Activated CD4-positive, alpha-beta memory T cell treated with anti-CD3 and anti-CD28 coated beads for 36 hours (primary cell): Measurements from ENCODE around the gene HOMER2. TPM values are rescaled to one million over a fixed set of nuclear protein-coding genes. Genes with fewer than 3 reads are reported as not detected.

Source experiments
- CTCF ChIA-PET: fragments of 350-600 bp; sonication (Branson Sonifier 250); formaldehyde crosslinking; loops from one replicate; lab custom pipeline; 2021; ENCODE audit warnings: antibody characterized with exemption, inconsistent platforms; lab: Charles Lee
- POLR2A ChIA-PET: fragments of 350-600 bp; sonication (Branson Sonifier 250); formaldehyde crosslinking; loops from one replicate; lab custom pipeline; 2021; ENCODE audit warnings: antibody characterized with exemption; lab: Charles Lee
- DNase-seq: peaks from one replicate; pipeline ENCODE4 v3.0.0-alpha.2; 2020
- H3K27ac Mint-ChIP-seq: one replicate; pipeline ENCODE4 v1.8.0; 2021; ENCODE audit warnings: mixed read lengths
- H3K27me3 Mint-ChIP-seq: one replicate; pipeline ENCODE4 v1.8.0; 2021; ENCODE audit warnings: mixed read lengths
- H3K36me3 Mint-ChIP-seq: one replicate; pipeline ENCODE4 v1.8.0; 2021; ENCODE audit warnings: mixed read lengths
- H3K4me1 Mint-ChIP-seq: one replicate; pipeline ENCODE4 v1.8.0; 2021; ENCODE audit warnings: low read depth, mixed read lengths
- H3K4me3 Mint-ChIP-seq: one replicate; pipeline ENCODE4 v1.8.0; 2021; ENCODE audit warnings: mild to moderate bottlenecking, mixed read lengths
- H3K9me3 Mint-ChIP-seq: one replicate; pipeline ENCODE4 v1.8.0; 2021; ENCODE audit warnings: mixed read lengths
- intact Hi-C: fragments of 100-400 bp; cut with micrococcal nuclease; formaldehyde crosslinking; loops from one replicate; pipeline ENCODE4 v1.15.1; 2023
- total RNA-seq, 2 experiments: library from RNA; stranded (reverse); gene quantifications; one replicate each; pipeline ENCODE4 v1.2.3, GENCODE V29; 2021

The HOMER2 gene
- total RNA-seq, 2 experiments from 2014 or later, result 6.5 to 7.9 TPM

GRCh38 chr15:82921242-82921641 is 31.3 kb downstream of the HOMER2 start:
- Mint-ChIP-seq H3K9me3 (no peaks in the 10 kb centered on the region), H3K27ac (no peak overlapping the region), H3K4me1 (no peaks in the 10 kb centered on the region), H3K27me3 (no peaks in the 10 kb centered on the region), H3K4me3 (no peak overlapping the region), H3K36me3 (no peaks in the 10 kb centered on the region)
- intact Hi-C loops, result no loop called here
- DNase-seq, result no peak
- POLR2A ChIA-PET, result no interaction called here
- CTCF ChIA-PET, result interaction anchor here (0.6 kb wide), 1 partner anchor 61 kb away, joined by 3 read pairs; no protein-coding TSS in a partner anchor

GRCh38 chr15:82919231-82919886 is 33.2 kb downstream of the HOMER2 start:
- intact Hi-C loops, result no loop called here
- Mint-ChIP-seq H3K9me3 (no peaks in the 10 kb centered on the region), H3K4me3 (no peak overlapping the region), H3K27ac (no peak overlapping the region), H3K36me3 (no peaks in the 10 kb centered on the region), H3K4me1 (no peaks in the 10 kb centered on the region), H3K27me3 (no peaks in the 10 kb centered on the region)
- no peak for DNase-seq
- CTCF ChIA-PET, result no interaction called here
- POLR2A ChIA-PET, result no interaction called here

- no peaks in the 10 kb centered on the region for H3K4me1 Mint-ChIP-seq
- no peak overlapping the region for H3K4me3 Mint-ChIP-seq
- H3K9me3 Mint-ChIP-seq, result no peaks in the 10 kb centered on the region
- POLR2A ChIA-PET, result no interaction called here
- DNase-seq, result no peak
- intact Hi-C loops, result no loop called here
- H3K27ac Mint-ChIP-seq, result no peak overlapping the region
- CTCF ChIA-PET, result no interaction called here
- H3K27me3 Mint-ChIP-seq, result peaks cover under 1% of the 10 kb centered on the region
- H3K36me3 Mint-ChIP-seq, result no peaks in the 10 kb centered on the region
Measured at GRCh38 chr15:82918607-82919230, 33.8 kb downstream of the HOMER2 start.

DNA sequence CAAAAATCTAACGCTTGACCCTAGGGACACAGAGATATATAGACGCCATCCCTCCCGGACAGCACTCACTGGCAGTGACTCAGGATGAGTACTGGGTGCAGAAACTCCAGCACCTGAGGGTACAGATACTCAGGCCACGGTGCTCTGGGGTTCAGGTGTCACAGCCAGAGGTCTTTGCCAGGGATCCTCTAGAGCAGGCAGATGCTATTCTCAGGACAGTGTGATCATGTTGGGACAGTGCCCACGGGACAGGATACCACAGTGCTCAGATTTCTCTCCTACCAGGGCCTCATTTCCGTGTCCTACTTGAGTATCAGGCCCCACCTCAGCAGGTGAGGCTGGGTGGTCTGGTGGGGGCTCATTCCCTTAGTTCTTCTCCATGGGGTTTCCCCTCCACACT is 34.4 kb downstream of the HOMER2 start:
- peaks cover 4% of the 10 kb centered on the region for H3K27me3 Mint-ChIP-seq
- H3K36me3 Mint-ChIP-seq, result no peaks in the 10 kb centered on the region
- no peak overlapping the region for H3K27ac Mint-ChIP-seq
- no peak overlapping the region for H3K4me3 Mint-ChIP-seq
- DNase-seq, result no peak
- no peaks in the 10 kb centered on the region for H3K4me1 Mint-ChIP-seq
- intact Hi-C loops, result no loop called here
- no peaks in the 10 kb centered on the region for H3K9me3 Mint-ChIP-seq
- ChIA-PET CTCF (no interaction called here), POLR2A (no interaction called here)

DNA sequence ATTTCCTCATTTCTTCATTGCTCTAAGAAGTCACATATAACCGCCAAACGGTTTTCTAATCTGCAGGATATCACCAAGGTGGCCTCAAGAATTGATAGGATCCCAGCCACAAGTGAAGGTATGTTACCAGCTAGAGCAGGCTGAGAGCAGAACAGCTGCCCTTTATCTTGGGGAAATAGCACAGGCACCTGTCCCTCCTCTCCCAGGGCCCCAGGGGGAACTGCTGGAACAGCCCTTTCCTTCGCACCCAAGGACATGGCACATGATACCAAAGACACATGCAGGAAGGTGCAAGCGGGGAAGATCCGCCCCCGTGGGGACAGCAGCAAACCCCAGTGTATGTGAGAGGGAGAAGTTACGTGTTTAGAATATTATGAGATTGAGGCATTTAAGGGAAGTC is 35.3 kb downstream of the HOMER2 start:
- H3K4me1 Mint-ChIP-seq, result no peaks in the 10 kb centered on the region
- H3K4me3 Mint-ChIP-seq, result no peak overlapping the region
- H3K27me3 Mint-ChIP-seq, result peaks cover 4% of the 10 kb centered on the region
- H3K36me3 Mint-ChIP-seq, result no peaks in the 10 kb centered on the region
- H3K27ac Mint-ChIP-seq, result no peak overlapping the region
- no peak for DNase-seq
- POLR2A ChIA-PET, result no interaction called here
- intact Hi-C loops, result no loop called here
- H3K9me3 Mint-ChIP-seq, result no peaks in the 10 kb centered on the region
- CTCF ChIA-PET, result no interaction called here

GRCh38 chr15:82916161-82916952 is 36.2 kb downstream of the HOMER2 start:
- intact Hi-C loops, result no loop called here
- no peak for DNase-seq
- H3K9me3 Mint-ChIP-seq, result no peaks in the 10 kb centered on the region
- H3K4me3 Mint-ChIP-seq, result no peak overlapping the region
- no peaks in the 10 kb centered on the region for H3K36me3 Mint-ChIP-seq
- no peaks in the 10 kb centered on the region for H3K4me1 Mint-ChIP-seq
- CTCF ChIA-PET, result interaction anchor here (0.9 kb wide), 1 partner anchor 84 kb away, joined by 3 read pairs; no protein-coding TSS in a partner anchor
- H3K27ac Mint-ChIP-seq, result no peak overlapping the region
- peaks cover 4% of the 10 kb centered on the region for H3K27me3 Mint-ChIP-seq
- POLR2A ChIA-PET, result no interaction called here

DNA sequence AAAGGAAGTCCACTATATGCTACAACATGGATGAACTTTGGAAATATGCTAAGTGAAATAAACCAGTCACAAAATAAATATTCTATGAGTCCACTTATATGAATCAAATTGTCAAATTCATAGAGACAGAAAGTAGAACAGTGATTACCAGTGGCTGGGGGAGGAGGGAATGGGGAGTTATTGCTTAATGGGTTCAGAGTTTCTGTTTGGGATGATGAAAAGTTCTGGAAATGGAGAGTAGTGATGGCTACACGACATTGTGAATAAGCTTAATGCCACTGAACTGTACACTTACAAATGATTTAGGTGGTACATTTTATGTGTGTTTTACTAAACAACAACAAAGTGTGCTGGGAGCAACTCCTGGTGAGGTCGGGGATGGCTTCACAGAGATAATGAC is 38.1 kb downstream of the HOMER2 start:
- ChIA-PET CTCF (no interaction called here), POLR2A (no interaction called here)
- DNase-seq, result no peak
- Mint-ChIP-seq H3K4me1 (no peaks in the 10 kb centered on the region), H3K27me3 (peaks cover 7% of the 10 kb centered on the region), H3K4me3 (no peak overlapping the region), H3K9me3 (peaks cover 2% of the 10 kb centered on the region), H3K27ac (no peak overlapping the region), H3K36me3 (no peaks in the 10 kb centered on the region)
- intact Hi-C loops, result no loop called here

DNA sequence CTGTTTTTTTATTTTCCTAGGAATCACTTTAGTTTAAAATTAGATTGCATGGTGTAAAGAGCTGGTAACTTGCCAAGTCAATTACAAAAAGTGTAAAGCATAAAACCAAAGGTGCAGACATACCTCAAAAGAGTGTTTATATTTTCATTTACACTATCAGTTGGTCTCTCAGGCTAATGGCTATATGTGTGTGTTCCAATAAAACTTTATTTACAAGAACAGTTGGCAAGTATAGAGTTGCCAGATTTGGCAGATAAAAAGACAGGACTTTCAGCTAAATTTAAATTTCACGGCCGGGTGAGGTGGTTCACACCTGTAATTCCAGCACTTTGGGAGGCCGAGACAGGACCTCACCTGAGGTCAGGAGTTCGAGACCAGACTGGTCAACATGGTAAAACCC is 41.1 kb downstream of the HOMER2 start:
- H3K4me1 Mint-ChIP-seq, result no peaks in the 10 kb centered on the region
- peaks cover 13% of the 10 kb centered on the region for H3K9me3 Mint-ChIP-seq
- intact Hi-C loops, result no loop called here
- peaks cover 3% of the 10 kb centered on the region for H3K36me3 Mint-ChIP-seq
- no peak overlapping the region for H3K4me3 Mint-ChIP-seq
- POLR2A ChIA-PET, result no interaction called here
- peaks cover 11% of the 10 kb centered on the region for H3K27me3 Mint-ChIP-seq
- CTCF ChIA-PET, result no interaction called here
- DNase-seq, result no peak
- no peak overlapping the region for H3K27ac Mint-ChIP-seq

GRCh38 chr15:82910721-82911120 is 41.8 kb downstream of the HOMER2 start:
- ChIA-PET CTCF (no interaction called here), POLR2A (no interaction called here)
- Mint-ChIP-seq H3K9me3 (peaks cover 13% of the 10 kb centered on the region), H3K4me1 (no peaks in the 10 kb centered on the region), H3K4me3 (no peak overlapping the region), H3K27me3 (peaks cover 11% of the 10 kb centered on the region), H3K36me3 (peaks cover 3% of the 10 kb centered on the region), H3K27ac (no peak overlapping the region)
- intact Hi-C loops, result no loop called here
- DNase-seq, result no peak

DNA sequence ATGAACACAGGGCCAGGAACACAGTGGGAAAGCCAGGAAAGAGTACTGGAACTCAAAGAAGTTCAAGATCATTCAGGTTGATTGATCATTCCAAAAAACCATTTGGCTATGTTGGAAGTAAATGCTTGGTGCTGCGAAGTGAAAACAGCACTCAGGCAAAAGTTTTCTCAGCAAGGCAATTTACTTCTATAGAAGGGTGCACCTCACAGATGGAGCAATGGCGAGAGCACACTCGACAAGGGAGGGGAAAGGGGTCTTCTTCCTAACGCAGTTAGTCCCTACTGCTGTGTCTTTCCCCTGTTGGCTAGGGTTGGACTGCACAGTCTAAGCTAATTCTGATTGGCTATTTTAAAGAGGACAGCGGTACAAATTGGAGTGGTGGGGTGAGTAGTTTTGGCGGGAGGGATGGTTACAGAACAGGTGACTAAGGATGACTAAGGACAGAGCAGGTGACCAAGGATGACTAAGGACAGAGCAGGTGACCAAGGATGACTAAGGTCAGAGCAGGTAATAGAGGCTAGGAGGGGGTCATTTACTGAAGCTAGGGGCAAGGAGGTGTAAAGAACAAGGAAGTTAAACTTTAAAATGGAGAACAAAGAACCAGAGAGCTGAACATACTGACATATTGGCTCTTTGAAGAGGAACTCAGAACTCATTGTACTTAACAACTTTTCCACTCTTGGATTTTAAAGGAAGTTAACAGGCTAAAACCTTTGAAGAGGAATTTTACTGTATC is 43.3 kb downstream of the HOMER2 start:
- Mint-ChIP-seq H3K4me3 (no peak overlapping the region), H3K27me3 (peaks cover 11% of the 10 kb centered on the region), H3K9me3 (peaks cover 13% of the 10 kb centered on the region), H3K36me3 (peaks cover 3% of the 10 kb centered on the region), H3K4me1 (no peaks in the 10 kb centered on the region), H3K27ac (no peak overlapping the region)
- ChIA-PET POLR2A (no interaction called here), CTCF (no interaction called here)
- intact Hi-C loops, result no loop called here
- no peak for DNase-seq

DNA sequence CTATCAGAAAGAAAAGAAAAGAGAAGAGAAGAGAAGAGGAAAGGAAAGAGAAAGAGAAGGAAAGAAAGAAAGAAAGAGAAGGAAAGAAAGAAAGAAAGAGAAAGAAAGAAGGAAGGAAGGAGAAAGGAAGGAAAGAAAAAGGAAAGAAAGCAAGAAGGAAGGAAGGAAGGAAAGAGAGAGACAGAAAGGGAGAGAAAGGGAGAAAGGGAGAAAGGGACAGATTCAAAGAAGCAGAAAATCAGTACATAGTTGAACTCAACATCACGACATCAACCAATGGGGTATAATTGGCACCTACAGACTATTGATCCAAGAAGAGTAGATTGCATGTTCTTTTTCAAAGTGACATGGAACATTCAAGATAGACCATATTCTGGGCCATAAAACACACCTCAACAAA is 45.2 kb downstream of the HOMER2 start:
- no peaks in the 10 kb centered on the region for H3K4me1 Mint-ChIP-seq
- no peak for DNase-seq
- CTCF ChIA-PET, result interaction anchor here (0.9 kb wide), 1 partner anchor 58 kb away, joined by 3 read pairs; no protein-coding TSS in a partner anchor
- H3K4me3 Mint-ChIP-seq, result no peak overlapping the region
- H3K36me3 Mint-ChIP-seq, result peaks cover 3% of the 10 kb centered on the region
- H3K27ac Mint-ChIP-seq, result no peak overlapping the region
- H3K9me3 Mint-ChIP-seq, result peaks cover 13% of the 10 kb centered on the region
- H3K27me3 Mint-ChIP-seq, result peaks cover 10% of the 10 kb centered on the region
- intact Hi-C loops, result no loop called here
- POLR2A ChIA-PET, result no interaction called here

GRCh38 chr15:82904574-82904973 is 47.9 kb downstream of the HOMER2 start:
- Mint-ChIP-seq H3K27me3 (peaks cover 7% of the 10 kb centered on the region), H3K9me3 (peaks cover 13% of the 10 kb centered on the region), H3K4me3 (no peak overlapping the region), H3K27ac (no peak overlapping the region), H3K4me1 (no peaks in the 10 kb centered on the region), H3K36me3 (peaks cover 3% of the 10 kb centered on the region)
- intact Hi-C loops, result no loop called here
- ChIA-PET CTCF (no interaction called here), POLR2A (no interaction called here)
- DNase-seq, result no peak
